Measurements from ENCODE around the gene RNPS1. TPM values are rescaled to one million over a fixed set of nuclear protein-coding genes. Genes with fewer than 3 reads are reported as not detected.

The RNPS1 gene
- 152 and 250 TPM in 2 replicates for total RNA-seq

GRCh38 chr16:2267913-2268666 is at the start of gene RNPS1:
Gene RNPS1 (minus strand): TSS chr16:2268126. CDS start chr16:2264643, 3,483 bp downstream.

GRCh38 chr16:2251296-2252111 is 16.4 kb downstream of the RNPS1 start, which contains the start of gene ECI1:
Gene ECI1 (minus strand): TSS chr16:2251587. CDS start chr16:2251566, 21 bp downstream.

DNA sequence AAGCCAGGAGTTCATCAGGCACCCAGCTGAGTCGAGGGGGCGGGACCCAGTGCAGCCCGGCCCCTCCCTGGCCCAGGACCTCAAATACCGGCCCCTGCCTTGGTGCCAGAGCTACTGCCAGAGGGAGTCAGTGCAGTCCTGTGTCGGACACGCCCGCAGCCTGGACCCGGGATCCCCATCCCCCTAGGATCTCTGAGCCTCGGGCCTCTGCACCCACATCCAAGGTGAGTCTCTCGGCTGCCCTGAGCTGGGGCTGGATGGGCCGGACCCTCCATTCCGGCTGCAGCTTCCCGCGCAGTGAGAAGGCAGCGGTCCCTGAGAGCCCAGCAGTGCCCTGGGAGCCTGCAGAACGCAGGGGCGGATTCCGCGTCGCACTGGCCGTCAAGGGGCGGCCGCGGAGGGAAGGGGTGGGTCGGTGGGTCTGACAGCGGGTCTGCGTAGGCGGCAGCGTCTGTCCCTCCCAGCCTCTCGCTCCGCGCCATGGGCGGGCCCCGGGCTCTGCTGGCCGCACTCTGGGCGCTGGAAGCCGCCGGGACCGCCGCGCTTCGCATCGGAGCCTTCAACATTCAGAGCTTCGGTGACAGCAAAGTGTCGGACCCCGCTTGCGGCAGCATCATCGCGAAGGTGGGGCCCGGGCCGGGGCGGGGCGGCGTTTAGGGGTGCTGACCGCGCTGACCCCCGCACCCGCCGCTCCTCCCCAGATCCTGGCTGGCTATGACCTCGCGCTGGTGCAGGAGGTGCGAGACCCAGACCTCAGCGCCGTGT is 31.4 kb downstream of the RNPS1 start, which contains the start of gene DNASE1L2:
Gene DNASE1L2 (plus strand): TSS at position 108 of the 765 bp plus-strand sequence. CDS start 373 bp downstream, at position 481.

DNA sequence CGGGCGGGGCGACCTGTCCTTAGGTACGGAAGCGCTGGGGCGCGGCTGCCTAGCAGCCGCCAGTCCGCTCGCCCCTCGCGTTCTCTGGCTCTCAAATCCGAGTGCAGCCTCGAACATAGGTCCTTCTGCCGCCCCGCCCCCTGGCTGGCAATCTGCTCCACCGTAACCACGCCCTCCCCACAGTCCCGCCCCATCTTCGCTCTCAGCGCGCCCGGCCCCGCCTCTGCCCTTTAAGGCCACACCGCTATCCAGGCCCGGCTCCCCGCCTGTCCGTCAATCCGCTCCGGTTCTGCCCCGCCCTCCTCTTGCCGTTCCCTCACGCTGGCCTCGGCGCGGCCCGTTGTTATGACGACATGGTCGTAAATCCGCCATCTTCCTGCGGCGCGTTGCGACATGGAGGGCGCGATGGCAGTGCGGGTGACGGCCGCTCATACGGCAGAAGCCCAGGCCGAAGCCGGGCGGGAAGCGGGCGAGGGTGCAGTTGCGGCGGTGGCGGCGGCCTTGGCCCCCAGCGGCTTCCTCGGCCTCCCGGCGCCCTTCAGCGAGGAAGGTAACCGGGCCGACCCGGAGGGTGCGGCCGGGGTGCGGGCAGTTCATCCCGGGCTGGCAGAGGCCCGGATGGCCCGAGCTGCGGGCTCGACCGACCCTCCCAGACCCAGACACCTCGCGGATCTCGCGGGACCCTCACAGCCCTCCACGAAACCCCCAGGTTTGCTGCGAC is 44.5 kb downstream of the RNPS1 start, which contains the start of gene E4F1:
Gene E4F1 (plus strand): TSS at position 371 of the 721 bp plus-strand sequence. CDS start 23 bp downstream, at position 394.

DNA sequence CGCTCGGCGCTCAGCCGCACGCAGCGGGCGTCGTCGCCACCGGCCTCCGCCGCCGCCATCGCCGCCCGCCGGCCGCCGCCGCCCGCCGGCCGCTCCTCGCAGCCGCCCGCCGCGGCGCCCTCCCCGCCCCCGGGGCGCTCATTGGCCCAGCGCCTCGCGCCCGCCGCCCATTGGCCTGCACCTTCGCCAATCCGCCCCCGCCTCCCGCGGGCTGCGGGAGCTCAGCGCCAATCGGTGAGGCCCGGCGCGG is 53.3 kb downstream of the RNPS1 start, which contains the start of gene PGP:
Gene PGP (minus strand): TSS at position 122 of the 250 bp plus-strand sequence. CDS start 63 bp downstream, at position 59.

GRCh38 chr16:2210386-2211365 is 57.2 kb downstream of the RNPS1 start, which contains the start of gene BRICD5:
Gene BRICD5 (minus strand): TSS chr16:2210863. CDS start chr16:2210833, 30 bp downstream.

GRCh38 chr16:2205104-2205966 is 62.6 kb downstream of the RNPS1 start, which contains the start of gene MLST8:
Gene MLST8 (plus strand): TSS chr16:2205454. CDS start chr16:2206086, 632 bp downstream.

Other genes with a start within 250 kb of the RNPS1 start
- 4.4 and 5.7 TPM in 2 replicates for gene NPW, start 248.3 kb downstream of the RNPS1 start, total RNA-seq
- gene NHERF2, start 241.2 kb downstream of the RNPS1 start, total RNA-seq = 60.3 and 91.9 TPM in 2 replicates
- 45.1 and 63.7 TPM in 2 replicates for gene NTHL1, start 220.3 kb downstream of the RNPS1 start, total RNA-seq
- 53.8 and 113 TPM in 2 replicates for gene TSC2, start 220.1 kb downstream of the RNPS1 start, total RNA-seq
- 113 and 120 TPM in 2 replicates for gene PKD1, start 132.2 kb downstream of the RNPS1 start, total RNA-seq
- 0.65 and 5.7 TPM in 2 replicates for gene RAB26, start 119.5 kb downstream of the RNPS1 start, total RNA-seq
- 84.1 and 96.6 TPM in 2 replicates for gene TRAF7, start 112.3 kb downstream of the RNPS1 start, total RNA-seq
- gene CASKIN1, start 71.5 kb downstream of the RNPS1 start, total RNA-seq = 0.16 and 0.38 TPM in 2 replicates
- 129 and 184 TPM in 2 replicates for gene MLST8, start 62.7 kb downstream of the RNPS1 start, total RNA-seq
- 2.1 and 3.8 TPM in 2 replicates for gene BRICD5, start 57.3 kb downstream of the RNPS1 start, total RNA-seq
- gene PGP, start 53.3 kb downstream of the RNPS1 start, total RNA-seq = 13.7 and 41.7 TPM in 2 replicates
- 28.2 and 34.0 TPM in 2 replicates for gene E4F1, start 44.5 kb downstream of the RNPS1 start, total RNA-seq
- 0.51 TPM in 1 of 2 replicates, not detected in the other for gene DNASE1L2, start 31.7 kb downstream of the RNPS1 start, total RNA-seq
- gene ECI1, start 16.5 kb downstream of the RNPS1 start, total RNA-seq = 53.1 and 107 TPM in 2 replicates
- gene ABCA3, start 72.6 kb upstream of the RNPS1 start, total RNA-seq = 7.8 and 33.0 TPM in 2 replicates
- gene CCNF, start 161.3 kb upstream of the RNPS1 start, total RNA-seq = 6.6 and 63.1 TPM in 2 replicates
- 5.3 and 39.9 TPM in 2 replicates for gene TEDC2, start 192.0 kb upstream of the RNPS1 start, total RNA-seq
- gene NTN3, start 203.2 kb upstream of the RNPS1 start, total RNA-seq = 0.16 and 3.4 TPM in 2 replicates
- gene TBC1D24, start 207.0 kb upstream of the RNPS1 start, total RNA-seq = 9.8 and 10.5 TPM in 2 replicates
- 61.9 and 90.8 TPM in 2 replicates for gene ATP6V0C, start 245.8 kb upstream of the RNPS1 start, total RNA-seq

All from mesangial cell (primary cell).